Naive thymus-derived CD8-positive, alpha-beta T cell (primary cell): ENCODE results near the gene KRTAP10-8. TPM values are rescaled to one million over a fixed set of nuclear protein-coding genes. Genes with fewer than 3 reads are reported as not detected.
"Not testable (repeated sequence)": the region's sequence is repeated elsewhere in the genome, so short reads cannot be mapped to it uniquely, and the experiment has no call there.

Experiments used
- ATAC-seq, 2 donors: fragments of 150-1000 bp; cut with Tn5 transposase in 1 of 2; sonication (Bioruptor Pico), chemical (Tn5 transposase) in 1 of 2; 1 replicate in 1 of 2; 2 replicates in 1 of 2; pipeline ENCODE4 v1.10.0; 2021; ENCODE audit warnings: mild to moderate bottlenecking in 2 of 2, moderate library complexity in 2 of 2
- POLR2A ChIA-PET: fragments of 350-600 bp; sonication (Branson Sonifier 250); formaldehyde crosslinking; loops from one replicate; lab custom pipeline; 2021; ENCODE audit warnings: antibody characterized with exemption; lab: Charles Lee
- DNase-seq, 10 donors: peaks; one replicate each; pipeline versions ENCODE4 v3.0.0 to v3.0.0-alpha.2; 2020 to 2022
- H3K27ac Mint-ChIP-seq, 10 donors: one replicate each; pipeline ENCODE4 v1.8.0; 2020 to 2022; ENCODE audit warnings: mild to moderate bottlenecking in 10 of 10, mixed read lengths in 10 of 10, moderate library complexity in 4 of 10, inconsistent platforms in 1 of 10
- H3K27me3 Mint-ChIP-seq, 5 donors: one replicate each; pipeline ENCODE4 v1.8.0; 2021 to 2022; ENCODE audit warnings: mixed read lengths in 5 of 5
- H3K36me3 Mint-ChIP-seq, 3 donors: one replicate each; pipeline ENCODE4 v1.8.0; 2020 to 2022; ENCODE audit warnings: mixed read lengths in 3 of 3, mild to moderate bottlenecking in 2 of 3, inconsistent platforms in 1 of 3
- H3K4me1 Mint-ChIP-seq, 4 donors: one replicate each; pipeline ENCODE4 v1.8.0; 2021 to 2022; ENCODE audit warnings: mixed read lengths in 4 of 4
- H3K4me3 Mint-ChIP-seq, 10 donors: one replicate each; pipeline ENCODE4 v1.8.0; 2020 to 2022; ENCODE audit warnings: mild to moderate bottlenecking in 10 of 10, mixed read lengths in 10 of 10, moderate library complexity in 6 of 10, inconsistent platforms in 1 of 10
- H3K9me3 Mint-ChIP-seq, 9 donors: one replicate each; pipeline ENCODE4 v1.8.0; 2020 to 2022; ENCODE audit warnings: mixed read lengths in 9 of 9, mild to moderate bottlenecking in 3 of 9, inconsistent platforms in 1 of 9, moderate library complexity in 1 of 9
- polyA plus RNA-seq, 3 donors: library from polyadenylated mRNA; unstranded; fragments of 300-500 nt; fragmentation: Illumina TruSeq; gene quantifications; one replicate each; pipeline ENCODE4 v1.2.3, GENCODE V29; 2021
- total RNA-seq, 8 experiments: library from RNA in 2 of 8; stranded (reverse) in 2 of 8; gene quantifications; one replicate each; pipeline ENCODE4 v1.2.3 and lab custom pipeline; 2021 to 2026

Gene KRTAP10-8
- total and polyA plus RNA-seq, 5 experiments from 2014 or later: not detected

DNA sequence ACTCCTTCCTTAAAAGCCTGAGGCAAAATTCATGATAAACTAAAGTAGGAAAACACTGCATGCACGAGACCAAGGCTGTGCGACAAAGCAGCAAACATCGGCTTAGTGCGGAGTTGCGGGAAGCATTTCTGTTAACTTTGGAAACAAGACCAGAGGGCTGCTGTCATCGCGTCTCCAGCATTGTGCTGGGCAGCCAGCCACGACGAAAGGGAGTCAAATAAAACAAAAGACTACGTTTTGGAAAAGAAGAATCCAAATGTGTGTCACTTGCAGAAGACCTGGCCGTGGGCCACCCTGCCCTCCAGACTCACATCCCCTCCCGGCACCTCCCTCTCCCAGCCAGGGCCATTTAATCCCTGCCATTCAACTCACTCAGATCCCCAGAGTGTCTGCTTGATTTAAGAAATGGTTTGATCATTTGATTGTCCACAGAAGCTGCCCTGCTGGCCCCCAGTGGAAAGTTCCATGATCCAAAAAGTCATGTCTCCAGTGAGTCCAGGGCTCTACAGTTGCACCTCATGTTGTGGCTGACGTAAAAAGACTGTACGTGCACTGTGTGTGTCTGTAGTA is 31.9 kb downstream of the KRTAP10-8 start:
- Mint-ChIP-seq H3K27ac (no peak overlapping the region), H3K4me3 (no peak overlapping the region), H3K4me1 (peaks cover 5 to 16% (median 9%) of the 10 kb centered on the region in 4 donors), H3K36me3 (peaks cover 0 to 29% (median 14%) of the 10 kb centered on the region in 3 donors), H3K9me3 (peaks cover 10 to 58% (median 34%) of the 10 kb centered on the region in 9 donors), H3K27me3 (peaks cover 0 to 6% (median 0%) of the 10 kb centered on the region in 5 donors)
- POLR2A ChIA-PET: interaction anchor here (2.3 kb wide), 1 partner anchor 8 kb away, joined by 9 read pairs; no protein-coding TSS in a partner anchor
- DNase-seq (no peak), ATAC-seq (no peak)

DNA sequence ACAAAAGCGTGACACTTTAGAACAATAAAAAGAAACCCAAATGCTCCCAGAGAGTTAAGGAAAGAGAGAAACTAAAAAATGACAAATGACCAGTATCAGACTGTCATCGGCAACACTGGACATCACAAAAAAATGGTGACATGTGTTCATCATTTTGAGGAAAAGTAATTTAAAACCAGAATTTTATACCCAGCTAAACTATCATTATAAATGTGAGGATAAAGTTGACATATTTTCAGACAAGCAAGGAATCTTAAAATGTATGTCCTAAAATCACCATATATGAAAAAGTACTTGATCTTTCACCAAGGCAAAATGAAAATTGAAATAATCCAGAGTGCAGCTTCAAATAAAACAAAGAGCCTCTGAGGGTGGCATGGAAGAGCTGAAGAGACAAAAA is 33.0 kb downstream of the KRTAP10-8 start:
- no peak for DNase-seq
- POLR2A ChIA-PET: interaction anchor here (0.6 to 1.4 kb wide), 3 partner anchors 13 to 1329 kb away, joined by 3 to 5 read pairs (median 3); partner anchors contain the start of gene KRTAP12-3
- H3K27me3 Mint-ChIP-seq: peaks cover 0 to 5% (median 0%) of the 10 kb centered on the region in 5 donors
- H3K9me3 Mint-ChIP-seq: peaks cover 10 to 58% (median 34%) of the 10 kb centered on the region in 9 donors
- peaks cover 0 to 29% (median 14%) of the 10 kb centered on the region in 3 donors for H3K36me3 Mint-ChIP-seq
- peaks cover 5 to 18% (median 12%) of the 10 kb centered on the region in 4 donors for H3K4me1 Mint-ChIP-seq
- peak overlapping the region in 1 of 10 donors; percentile 28 for H3K27ac Mint-ChIP-seq
- no peak overlapping the region for H3K4me3 Mint-ChIP-seq
- no peak for ATAC-seq

DNA sequence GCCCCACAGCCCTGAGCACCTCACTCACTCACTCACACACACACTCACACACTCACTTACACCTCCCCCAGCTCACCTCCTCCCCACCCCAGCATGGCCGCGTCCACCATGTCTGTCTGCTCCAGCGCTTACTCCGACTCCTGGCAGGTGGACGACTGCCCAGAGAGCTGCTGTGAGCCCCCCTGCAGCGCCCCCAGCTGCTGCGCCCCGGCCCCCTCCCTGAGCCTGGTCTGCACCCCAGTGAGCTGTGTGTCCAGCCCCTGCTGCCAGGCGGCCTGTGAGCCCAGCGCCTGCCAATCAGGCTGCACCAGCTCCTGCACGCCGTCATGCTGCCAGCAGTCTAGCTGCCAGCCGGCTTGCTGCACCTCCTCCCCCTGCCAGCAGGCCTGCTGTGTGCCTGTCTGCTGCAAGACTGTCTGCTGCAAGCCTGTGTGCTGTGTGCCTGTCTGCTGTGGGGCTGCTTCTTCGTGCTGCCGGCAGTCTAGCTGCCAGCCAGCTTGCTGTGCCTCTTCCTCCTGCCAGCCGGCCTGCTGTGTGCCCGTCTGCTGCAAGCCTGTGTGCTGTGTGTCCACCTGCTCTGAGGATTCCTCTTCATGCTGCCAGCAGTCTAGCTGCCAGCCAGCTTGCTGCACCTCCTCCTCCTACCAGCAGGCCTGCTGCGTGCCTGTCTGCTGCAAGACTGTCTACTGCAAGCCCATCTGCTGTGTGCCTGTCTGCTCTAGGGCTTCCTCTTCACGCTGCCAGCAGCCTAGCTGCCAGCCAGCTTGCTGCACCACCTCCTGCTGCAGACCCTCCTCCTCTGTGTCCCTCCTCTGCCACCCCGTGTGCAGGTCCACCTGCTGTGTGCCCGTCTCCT is 34.7 kb downstream of the KRTAP10-8 start, which contains the start of gene KRTAP10-11:
Gene KRTAP10-11 (plus strand): TSS at position 49 of the 856 bp plus-strand sequence. CDS start 45 bp downstream, at position 94.
- Mint-ChIP-seq H3K4me3 (peak within 1 kb of the TSS in 1 of 10 donors; percentile 22), H3K9me3 (peaks cover 10 to 46% (median 24%) of the 10 kb centered on the region in 9 donors), H3K4me1 (peaks cover 5 to 32% (median 15%) of the 10 kb centered on the region in 4 donors), H3K36me3 (peaks cover 0 to 23% (median 12%) of the 10 kb centered on the region in 3 donors), H3K27ac (peak within 1 kb of the TSS in 7 of 10 donors; percentile 28 to 87 (median 52))
- not testable (repeated sequence) for H3K27me3 Mint-ChIP-seq, DNase-seq, ATAC-seq
- POLR2A ChIA-PET: interaction anchor here (0.9 to 1.7 kb wide), 2 partner anchors 11 to 22 kb away, joined by 5 to 6 read pairs; partner anchors contain the start of gene KRTAP12-3

DNA sequence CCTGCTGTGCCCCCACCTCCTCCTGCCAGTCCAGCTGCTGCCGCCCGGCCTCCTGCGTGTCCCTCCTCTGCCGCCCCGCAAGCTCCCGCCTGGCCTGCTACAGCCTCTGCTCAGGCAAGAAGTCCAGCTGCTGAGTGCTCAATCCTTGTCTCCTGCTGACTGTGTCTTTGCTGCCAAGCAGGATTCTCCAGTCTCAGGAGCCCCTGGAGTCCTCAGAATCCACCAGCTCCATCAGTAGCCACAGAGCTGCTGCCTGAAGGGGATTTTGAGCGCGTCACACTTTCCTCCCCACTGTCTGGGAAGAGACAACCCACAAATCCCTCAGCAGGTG is 35.3 kb downstream of the KRTAP10-8 start:
- DNase-seq (no peak), ATAC-seq (no peak)
- POLR2A ChIA-PET: interaction anchor here (1.7 kb wide), 1 partner anchor 10 kb away, joined by 6 read pairs; the partner anchor contains the start of gene KRTAP12-3
- peaks cover 5 to 33% (median 15%) of the 10 kb centered on the region in 4 donors for H3K4me1 Mint-ChIP-seq
- peak overlapping the region in 7 of 10 donors; percentile 19 to 87 (median 52) for H3K27ac Mint-ChIP-seq
- peak overlapping the region in 1 of 10 donors; percentile 22 for H3K4me3 Mint-ChIP-seq
- peaks cover 8 to 43% (median 24%) of the 10 kb centered on the region in 9 donors for H3K9me3 Mint-ChIP-seq
- H3K36me3 Mint-ChIP-seq: peaks cover 0 to 20% (median 12%) of the 10 kb centered on the region in 3 donors
- H3K27me3 Mint-ChIP-seq: no peaks in the 10 kb centered on the region

DNA sequence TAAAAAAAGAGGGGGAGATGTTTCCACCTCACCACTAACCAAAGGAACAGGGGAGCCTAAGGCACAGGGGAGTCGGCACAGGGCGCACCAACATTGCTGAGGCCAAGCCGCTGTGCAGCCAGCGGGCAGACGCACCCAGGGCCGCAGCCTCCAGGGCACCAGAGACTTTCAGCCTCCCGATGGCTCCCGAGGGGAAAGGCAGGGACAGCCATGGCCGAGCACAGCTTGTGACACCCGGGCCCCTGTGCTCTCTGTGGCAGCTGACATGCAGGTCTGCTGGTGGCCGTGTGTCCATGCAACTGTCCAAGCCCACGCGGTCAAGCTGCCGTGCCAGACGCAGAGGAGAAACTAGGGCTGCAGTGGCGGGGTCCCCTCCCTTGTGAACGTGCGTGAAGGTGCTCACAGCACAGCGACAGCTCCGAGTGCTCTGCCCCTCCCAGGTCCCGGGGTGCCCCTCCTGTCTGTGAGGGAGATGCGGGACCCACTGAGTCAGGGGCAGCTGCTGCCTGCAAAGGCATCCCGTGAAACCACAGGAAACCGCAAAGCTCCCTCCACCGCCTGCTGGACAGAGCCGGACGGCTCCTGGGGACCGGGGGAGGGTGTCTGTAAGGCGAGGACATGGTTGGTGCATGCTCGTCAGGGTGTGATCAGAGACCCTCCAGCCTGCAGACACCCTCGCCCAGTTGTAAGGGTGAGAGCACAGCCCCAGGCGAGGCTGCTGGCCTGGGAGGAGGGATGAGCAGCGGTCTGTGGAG is 36.9 kb downstream of the KRTAP10-8 start:
- peaks cover 0 to 15% (median 12%) of the 10 kb centered on the region in 3 donors for H3K36me3 Mint-ChIP-seq
- no peaks in the 10 kb centered on the region for H3K27me3 Mint-ChIP-seq
- no peak for ATAC-seq
- no peak for DNase-seq
- POLR2A ChIA-PET: interaction anchor here (1.2 kb wide), 1 partner anchor 10 kb away, joined by 4 read pairs; the partner anchor contains the start of gene KRTAP12-3
- peaks cover 6 to 32% (median 14%) of the 10 kb centered on the region in 9 donors for H3K9me3 Mint-ChIP-seq
- H3K4me3 Mint-ChIP-seq: no peak overlapping the region
- peaks cover 9 to 41% (median 22%) of the 10 kb centered on the region in 4 donors for H3K4me1 Mint-ChIP-seq
- peak overlapping the region in 1 of 10 donors; percentile 71 for H3K27ac Mint-ChIP-seq

DNA sequence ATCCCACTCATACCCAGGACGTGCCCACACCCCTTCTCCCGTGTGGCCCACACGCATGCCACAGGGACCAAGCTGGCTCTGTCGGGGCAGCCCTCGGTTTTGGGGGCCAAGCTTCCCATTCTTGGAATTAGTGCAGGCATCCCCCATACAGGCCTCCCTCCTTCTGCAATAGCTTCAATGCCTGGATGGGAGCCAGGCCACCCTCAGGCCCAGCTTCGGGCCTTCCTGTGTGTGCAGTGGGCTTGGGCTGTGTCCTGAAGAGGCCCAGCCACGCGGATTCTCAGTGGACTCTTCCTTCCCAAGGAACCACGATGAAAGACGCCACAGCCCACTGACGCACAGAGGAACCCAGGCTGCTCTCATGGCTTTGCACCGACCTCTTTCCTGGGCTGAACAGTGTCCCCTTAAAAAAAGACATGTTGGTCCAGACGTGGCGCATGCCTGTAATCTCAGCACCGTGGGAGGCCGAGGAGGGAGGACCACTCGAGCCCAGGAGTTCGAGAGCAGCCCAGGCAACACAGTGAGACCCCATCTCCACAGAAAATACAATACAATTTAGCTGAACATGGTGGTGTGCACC is 37.7 kb downstream of the KRTAP10-8 start:
- H3K36me3 Mint-ChIP-seq: peaks cover 0 to 6% (median 5%) of the 10 kb centered on the region in 3 donors
- H3K27ac Mint-ChIP-seq: peak overlapping the region in 5 of 10 donors; percentile 35 to 71 (median 50)
- peaks cover 13 to 50% (median 31%) of the 10 kb centered on the region in 4 donors for H3K4me1 Mint-ChIP-seq
- ATAC-seq (no peak), DNase-seq (no peak)
- peaks cover 1 to 31% (median 6%) of the 10 kb centered on the region in 9 donors for H3K9me3 Mint-ChIP-seq
- no peaks in the 10 kb centered on the region for H3K27me3 Mint-ChIP-seq
- POLR2A ChIA-PET: interaction anchor here (1.2 kb wide), 1 partner anchor 9 kb away, joined by 4 read pairs; the partner anchor contains the start of gene KRTAP12-3
- H3K4me3 Mint-ChIP-seq: no peak overlapping the region

DNA sequence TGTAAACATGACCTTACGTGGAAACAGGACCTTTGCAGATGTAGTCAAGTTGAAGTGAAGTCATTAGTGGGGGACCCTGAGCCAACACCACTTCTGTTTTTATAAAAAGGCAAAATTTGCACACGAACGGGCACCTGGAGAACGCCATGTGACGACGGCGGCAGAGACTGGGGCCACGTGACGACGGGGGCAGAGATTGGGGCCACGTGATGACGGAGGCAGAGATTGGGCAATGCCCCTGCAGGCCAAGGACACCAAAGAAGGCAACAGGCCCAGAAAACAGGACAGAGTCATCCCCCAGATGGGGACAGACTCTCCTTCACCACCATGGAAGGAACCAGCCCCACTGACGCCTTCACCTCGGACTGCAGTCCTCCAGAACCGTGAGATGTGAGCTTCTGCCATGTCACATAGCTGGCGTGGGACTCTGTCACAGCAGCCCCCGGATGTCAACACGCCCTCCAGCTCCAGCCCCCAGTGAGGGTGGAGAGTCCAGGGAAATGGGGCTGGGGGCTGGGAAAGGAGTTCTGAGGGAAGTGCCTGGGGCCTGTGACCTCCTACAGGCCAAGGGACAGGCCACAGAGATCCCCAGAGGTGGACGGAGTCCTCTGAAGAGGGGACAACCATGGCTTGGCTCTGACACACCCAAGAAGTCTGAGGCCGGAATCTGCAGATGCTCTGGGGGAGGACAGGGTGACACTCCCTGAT is 38.5 kb downstream of the KRTAP10-8 start:
- Mint-ChIP-seq H3K9me3 (peaks cover 0 to 28% (median 0%) of the 10 kb centered on the region in 9 donors), H3K27me3 (no peaks in the 10 kb centered on the region), H3K27ac (peak overlapping the region in 8 of 10 donors; percentile 35 to 73 (median 58)), H3K4me1 (peaks cover 15 to 55% (median 38%) of the 10 kb centered on the region in 4 donors), H3K4me3 (peak overlapping the region in 1 of 10 donors; percentile 54), H3K36me3 (no peaks in the 10 kb centered on the region)
- POLR2A ChIA-PET: interaction anchor here (2.8 kb wide), 1 partner anchor 8 kb away, joined by 9 read pairs; no protein-coding TSS in a partner anchor
- ATAC-seq: no peak
- no peak for DNase-seq

DNA sequence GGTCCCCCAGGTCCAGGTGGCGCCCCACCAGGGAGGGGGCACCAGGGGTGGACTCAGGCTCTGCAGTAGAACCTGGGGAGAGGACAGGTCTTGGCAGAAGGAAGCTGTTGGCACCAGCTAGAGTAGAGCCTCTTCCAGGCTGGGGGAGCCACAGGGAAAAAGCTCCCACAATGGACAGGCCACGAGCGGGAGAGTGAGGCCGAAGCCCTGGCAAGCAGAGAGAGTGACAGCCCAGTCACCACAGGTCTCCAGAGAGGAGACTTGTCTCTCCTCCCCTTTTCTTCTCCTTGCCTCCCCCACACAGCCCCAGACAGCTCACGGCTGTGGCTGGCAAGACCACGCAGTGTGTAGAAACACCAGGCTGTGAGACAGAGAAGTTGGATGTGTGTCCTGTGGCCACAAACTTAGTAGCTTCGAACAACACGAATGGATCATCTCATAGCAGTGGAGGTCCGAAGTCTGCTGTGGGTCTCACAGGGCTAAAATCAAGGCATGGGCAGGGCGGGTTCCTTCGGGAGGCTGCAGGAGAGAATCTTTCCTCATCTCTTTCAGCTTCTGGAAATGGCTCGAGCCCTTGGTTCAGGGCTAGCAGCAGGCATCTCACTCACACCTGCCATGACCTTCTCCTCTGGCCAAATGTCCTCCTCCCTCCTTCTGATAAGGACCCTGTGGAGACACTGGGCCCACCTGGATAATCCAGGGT is 39.2 kb downstream of the KRTAP10-8 start:
- Mint-ChIP-seq H3K4me3 (peak overlapping the region in 1 of 10 donors; percentile 29), H3K27ac (peak overlapping the region in 7 of 10 donors; percentile 40 to 90 (median 81)), H3K36me3 (peaks cover 0 to 4% (median 3%) of the 10 kb centered on the region in 3 donors), H3K9me3 (peaks cover 0 to 32% (median 4%) of the 10 kb centered on the region in 9 donors), H3K27me3 (no peaks in the 10 kb centered on the region), H3K4me1 (peaks cover 15 to 58% (median 44%) of the 10 kb centered on the region in 4 donors)
- DNase-seq (no peak), ATAC-seq (no peak)
- POLR2A ChIA-PET: interaction anchor here (0.7 to 2.8 kb wide), 2 partner anchors 8 to 61 kb away, joined by 4 to 9 read pairs; no protein-coding TSS in a partner anchor

DNA sequence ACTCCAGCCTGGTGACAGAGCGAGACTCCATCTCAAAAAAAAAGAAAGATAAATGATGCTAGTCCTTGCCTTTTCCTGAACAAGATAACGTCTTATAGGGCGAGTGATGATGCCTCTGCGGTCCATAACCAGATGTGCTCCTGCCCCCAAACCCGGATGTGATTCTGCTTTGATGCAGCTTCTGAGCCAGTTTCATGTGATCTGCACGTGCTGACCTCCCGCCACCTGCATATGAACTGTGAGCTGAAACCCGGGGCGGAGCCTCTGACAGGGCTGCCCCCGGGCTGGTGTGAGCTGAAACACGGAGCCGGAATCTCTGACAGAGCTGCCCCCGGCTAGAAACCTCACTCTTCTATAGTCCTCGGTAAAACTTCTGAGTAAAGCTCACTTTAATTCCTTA is 41.2 kb downstream of the KRTAP10-8 start:
- Mint-ChIP-seq H3K4me1 (peaks cover 21 to 69% (median 55%) of the 10 kb centered on the region in 4 donors), H3K27me3 (no peaks in the 10 kb centered on the region), H3K4me3 (peak overlapping the region in 1 of 10 donors; percentile 86), H3K9me3 (peaks cover 0 to 42% (median 18%) of the 10 kb centered on the region in 9 donors), H3K27ac (peak overlapping the region; percentile 89 to 99 (median 94)), H3K36me3 (peaks cover 2 to 17% (median 17%) of the 10 kb centered on the region in 3 donors)
- ATAC-seq (no peak), DNase-seq (peak in 5 of 10 donors; percentile 7 to 37 (median 35))
- POLR2A ChIA-PET: interaction anchor here (0.6 to 2.8 kb wide), 5 partner anchors 10 to 70 kb away, joined by 3 to 9 read pairs (median 6); no protein-coding TSS in a partner anchor
